HG03280 (cell line): ENCODE results near the gene ZNF229.
"Not testable (repeated sequence)": the region's sequence is repeated elsewhere in the genome, so short reads cannot be mapped to it uniquely, and the experiment has no call there.

Experiments used
- ATAC-seq: cut with Tn5 transposase; IDR thresholded peaks from one replicate; pipeline ENCODE4 v1.9.1; 2021; ENCODE audit warnings: mild to moderate bottlenecking, moderate library complexity; ENCODE audit not compliant: unreplicated experiment

Gene ZNF229

GRCh38 chr19:44447916-44448674, at the start of gene ZNF229:
ZNF229 (minus strand) TSS chr19:44448472; CDS start chr19:44442847, 5,625 bp downstream.
- ATAC-seq, result no peak

GRCh38 chr19:44496711-44497110, 48.4 kb upstream of the ZNF229 start:
- no peak for ATAC-seq

DNA sequence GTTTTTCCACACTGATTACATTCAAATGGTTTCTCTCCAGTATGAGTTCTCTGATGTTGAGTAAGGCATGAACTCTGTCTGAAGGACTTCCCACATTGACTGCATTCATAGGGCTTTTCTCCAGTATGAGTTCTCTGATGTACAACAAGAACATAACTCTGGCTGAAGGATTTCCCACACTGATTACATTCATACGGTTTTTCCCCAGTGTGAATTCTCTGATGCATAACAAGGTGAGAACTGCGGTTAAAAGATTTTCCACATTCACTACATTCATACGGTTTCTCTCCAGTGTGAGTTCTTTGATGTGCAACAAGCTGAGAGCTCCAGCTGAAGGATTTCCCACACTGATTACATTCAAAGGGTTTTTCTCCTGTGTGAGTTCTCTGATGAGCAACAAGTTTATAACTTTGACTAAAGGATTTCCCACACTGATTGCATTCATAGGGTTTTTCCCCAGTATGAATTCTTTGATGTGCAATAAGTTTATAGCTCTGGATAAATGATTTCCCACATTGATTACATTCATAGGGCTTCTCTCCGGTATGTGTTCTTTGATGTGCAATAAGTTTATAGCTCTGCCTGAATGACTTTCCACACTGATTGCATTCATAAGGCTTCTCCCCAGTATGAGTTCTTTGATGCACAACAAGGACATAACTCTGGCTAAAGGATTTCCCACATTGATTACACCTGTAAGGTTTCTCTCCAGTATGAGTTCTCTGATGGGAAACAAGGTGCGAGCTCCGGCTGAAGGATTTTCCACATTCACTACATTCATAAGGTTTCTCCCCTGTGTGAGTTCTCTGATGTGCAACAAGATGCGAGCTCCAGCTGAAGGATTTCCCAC, 28.5 kb upstream of the ZNF229 start:
- no peak for ATAC-seq

GRCh38 chr19:44468730-44469129, 20.5 kb upstream of the ZNF229 start:
- not testable (repeated sequence) for ATAC-seq

DNA sequence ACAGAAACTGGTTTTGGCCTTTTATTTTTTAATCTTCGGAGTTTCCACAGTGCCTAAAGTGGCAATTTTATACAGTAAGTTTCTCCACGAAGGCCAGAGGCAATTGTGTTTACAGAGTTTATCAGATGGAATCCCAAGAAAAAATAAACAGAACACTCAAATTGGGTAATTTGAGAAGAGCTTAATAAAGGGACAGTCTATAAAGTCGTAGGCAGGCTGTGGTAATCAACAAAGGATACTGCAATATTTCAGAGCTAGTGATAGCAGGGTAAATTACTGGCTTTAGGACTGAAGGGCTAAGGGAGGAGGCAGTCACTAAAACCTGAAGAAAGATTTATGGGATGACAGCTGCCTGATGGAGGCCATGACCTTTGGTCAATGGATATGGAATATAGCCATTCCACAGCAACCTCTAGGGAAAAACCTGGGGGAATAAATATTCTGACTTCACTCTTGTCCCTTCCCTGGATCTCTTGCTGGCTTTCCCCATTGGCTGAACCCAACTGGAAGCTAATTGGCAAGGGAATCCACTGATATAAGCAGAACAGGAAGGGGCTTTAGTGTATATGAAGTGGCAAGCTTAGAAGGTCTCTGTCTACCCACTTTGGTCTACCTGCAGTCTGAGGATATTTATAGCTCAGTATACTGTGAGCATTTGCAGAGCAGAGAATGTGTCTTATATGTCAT, 14.5 kb upstream of the ZNF229 start:
- not testable (repeated sequence) for ATAC-seq

DNA sequence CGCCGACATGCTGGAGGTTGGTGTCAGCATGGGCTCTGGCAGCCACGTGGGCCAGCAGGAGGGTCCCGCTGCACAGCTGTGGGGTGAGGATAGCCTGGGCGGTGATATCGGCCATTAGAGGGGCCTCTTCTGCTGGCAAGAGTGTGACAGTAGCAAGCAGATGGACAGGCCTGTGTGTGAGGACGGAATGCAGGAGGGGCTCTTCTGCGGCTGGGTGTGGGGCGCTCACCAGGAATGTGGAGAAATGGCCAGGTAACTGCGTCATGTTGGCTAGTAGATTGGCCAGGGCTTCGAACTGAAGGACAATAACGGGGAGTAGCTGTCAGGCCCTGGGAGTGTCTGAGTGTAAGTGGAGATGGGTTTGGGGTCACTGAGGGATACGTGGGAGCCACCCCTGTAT, 7.7 kb upstream of the ZNF229 start:
- ATAC-seq, result not testable (repeated sequence)

GRCh38 chr19:44455100-44455499, 6.8 kb upstream of the ZNF229 start:
- ATAC-seq, result no peak

- ATAC-seq, result no peak
Measured at GRCh38 chr19:44452367-44452766, 4.1 kb upstream of the ZNF229 start.

DNA sequence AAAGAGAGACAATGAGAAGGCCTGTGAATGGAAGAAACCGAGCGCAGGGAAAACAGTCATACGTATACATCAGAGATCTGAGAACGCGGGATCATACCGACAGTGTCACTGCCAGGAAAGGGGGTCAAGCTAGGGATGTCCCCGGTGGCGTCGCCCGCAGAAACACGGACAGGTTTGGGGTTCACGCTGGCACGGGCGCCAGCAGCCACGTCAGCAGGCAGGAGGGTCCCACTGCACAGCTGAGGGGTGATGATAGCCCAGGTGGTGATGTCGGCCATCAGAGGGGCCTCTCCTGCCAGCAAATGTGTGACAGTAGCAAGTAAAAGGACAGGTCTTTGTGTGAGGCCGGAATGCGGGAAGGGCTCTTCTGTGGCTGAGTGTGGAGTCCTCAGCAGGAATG, 3.4 kb upstream of the ZNF229 start:
- no peak for ATAC-seq

- ATAC-seq, result no peak
Measured at GRCh38 chr19:44438441-44438840, 9.8 kb downstream of the ZNF229 start.

DNA sequence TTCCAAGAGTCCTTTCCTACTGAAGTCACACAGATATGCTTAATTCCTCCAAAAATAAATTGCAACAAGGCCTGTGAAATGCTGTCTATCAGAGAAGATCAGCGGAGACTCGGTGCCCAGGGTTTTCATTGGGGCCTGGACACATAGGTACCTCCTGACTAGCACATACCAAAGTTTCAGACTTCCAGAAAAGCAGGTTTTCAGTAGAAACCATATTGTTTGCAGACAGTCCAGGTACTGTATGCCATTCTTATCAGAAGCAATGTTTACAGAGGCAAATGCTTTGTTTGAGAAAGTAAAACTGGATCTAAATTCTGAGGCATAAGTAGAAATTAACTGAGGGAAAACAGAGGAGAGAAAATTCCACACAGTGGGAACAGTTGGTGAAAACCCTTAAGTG, 12.8 kb downstream of the ZNF229 start:
- no peak for ATAC-seq

DNA sequence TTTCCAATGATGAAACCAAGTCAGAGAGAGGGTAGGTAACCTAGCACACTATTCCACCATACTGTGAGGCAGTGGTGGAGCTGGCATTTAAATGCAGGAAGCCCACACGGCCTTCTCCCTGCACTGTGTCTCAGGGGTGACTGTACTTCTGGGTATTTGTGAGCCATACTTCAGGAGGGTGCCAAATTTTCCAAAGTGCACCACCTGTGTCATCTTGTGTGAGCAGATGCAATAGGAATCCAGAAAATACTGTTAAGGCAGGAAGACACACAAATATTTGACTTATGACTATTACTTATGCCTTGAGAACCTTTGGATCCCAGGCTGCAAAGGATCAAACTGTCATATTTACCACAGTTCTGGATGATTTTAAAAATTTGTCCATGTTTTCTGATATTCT, 17.3 kb downstream of the ZNF229 start:
- ATAC-seq, result no peak

DNA sequence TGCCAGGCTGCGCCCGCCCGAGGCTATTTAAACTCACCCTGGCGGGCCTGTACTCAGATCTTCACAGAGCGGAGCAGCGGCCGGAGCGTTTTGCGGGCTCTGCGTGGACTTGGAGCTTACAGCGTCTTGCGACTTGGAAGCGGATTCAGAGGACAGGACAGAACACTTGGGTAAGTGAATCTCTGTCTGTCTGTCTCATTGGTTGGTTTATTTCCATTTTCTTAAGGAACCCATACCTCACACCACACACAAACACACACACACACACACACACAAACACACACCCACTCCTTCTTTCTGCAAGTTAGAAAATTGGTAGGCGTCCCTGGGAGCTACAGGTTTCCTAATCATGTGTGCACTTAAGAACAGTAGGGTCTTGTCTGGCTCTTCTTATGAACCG, 32.7 kb downstream of the ZNF229 start:
- ATAC-seq, result not testable (repeated sequence)

DNA sequence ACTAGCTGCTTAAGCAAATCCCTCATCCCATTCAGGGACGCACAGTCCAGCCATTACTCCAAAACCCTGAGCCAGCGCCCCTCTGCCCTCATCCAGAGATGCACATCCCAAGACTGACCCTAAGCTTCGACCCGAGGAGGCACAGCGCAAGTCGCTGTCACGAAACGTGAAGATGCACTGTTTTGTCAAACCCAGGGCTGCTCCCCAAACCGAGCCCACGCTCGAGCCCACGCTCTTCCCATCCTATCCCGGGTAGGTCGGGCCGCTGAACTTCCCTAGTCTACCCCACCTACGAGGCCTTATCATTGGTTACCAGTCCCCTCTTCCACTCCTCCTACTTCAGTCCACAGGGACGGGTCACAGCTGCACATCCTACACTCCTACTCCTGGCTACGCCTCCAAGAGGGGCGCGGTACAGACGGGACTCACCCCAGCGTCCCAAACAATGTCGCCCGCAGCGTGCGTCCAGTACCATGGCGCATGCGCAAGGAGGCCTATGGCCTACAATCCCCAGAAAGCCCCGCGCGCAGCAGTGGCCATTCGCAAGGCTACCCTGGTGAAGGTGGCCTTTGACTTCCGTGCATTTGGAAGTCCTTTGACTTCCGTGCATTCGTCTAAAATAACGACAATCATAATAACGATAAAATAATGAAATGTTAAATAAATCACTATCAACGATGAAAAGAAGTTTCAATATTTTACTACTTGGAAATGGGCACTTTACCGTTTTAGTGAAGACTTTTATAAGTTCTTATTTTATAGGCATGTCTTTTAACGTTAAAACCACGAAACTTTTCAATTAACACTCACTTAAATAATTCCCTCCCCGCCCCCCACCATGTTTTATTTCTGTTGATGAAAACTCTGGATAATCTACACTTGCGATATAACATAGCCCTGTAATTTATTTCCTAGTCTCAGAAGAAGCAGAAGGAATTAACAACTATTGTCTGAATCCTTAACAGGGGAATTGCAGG, 46.8 kb downstream of the ZNF229 start, which contains the start of gene ZNF285:
TSS of gene ZNF285 (minus strand) at position 470 of the 977 bp plus-strand sequence. CDS start 4,395 bp downstream, outside the sequence.
- ATAC-seq, result no peak

GRCh38 chr19:44389268-44389667, 59.0 kb downstream of the ZNF229 start:
- ATAC-seq, result not testable (repeated sequence)
